Measurements from ENCODE around the gene BTBD9.

The BTBD9 gene

DNA sequence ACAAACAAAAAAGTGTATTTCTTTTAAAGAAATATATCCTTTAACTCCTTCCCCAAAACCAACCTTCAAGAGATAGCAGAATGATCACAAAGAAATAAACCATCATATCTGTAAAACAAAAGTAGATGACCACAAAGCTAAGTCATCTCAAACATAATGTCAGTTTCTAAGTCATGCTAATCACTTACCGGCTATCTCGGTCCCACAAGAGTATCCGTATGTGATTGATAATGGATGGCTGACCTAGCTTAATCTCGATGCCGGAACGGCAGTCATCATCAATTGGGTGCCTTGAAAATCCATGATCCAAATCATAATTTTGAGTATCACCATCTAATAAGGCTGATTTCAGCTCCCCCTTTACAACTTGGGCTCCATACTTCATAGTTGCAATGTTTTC lies 59.7 kb downstream of the BTBD9 start:
- DNase-seq (no peak), ATAC-seq (replicated peaks) (no peak)
- Mint-ChIP-seq H3K36me3 (ENCODE audit: insufficient read depth) (peaks cover 36% of the 10 kb centered on the region), H3K27me3 (no peaks in the 10 kb centered on the region), H3K4me3 (no peak overlapping the region), H3K4me1 (ENCODE audit: low read depth in 2 of 2) (peaks cover 0 to 11% of the 10 kb centered on the region in 2 donors), H3K9me3 (no peaks in the 10 kb centered on the region), H3K27ac (no peak overlapping the region)

DNA sequence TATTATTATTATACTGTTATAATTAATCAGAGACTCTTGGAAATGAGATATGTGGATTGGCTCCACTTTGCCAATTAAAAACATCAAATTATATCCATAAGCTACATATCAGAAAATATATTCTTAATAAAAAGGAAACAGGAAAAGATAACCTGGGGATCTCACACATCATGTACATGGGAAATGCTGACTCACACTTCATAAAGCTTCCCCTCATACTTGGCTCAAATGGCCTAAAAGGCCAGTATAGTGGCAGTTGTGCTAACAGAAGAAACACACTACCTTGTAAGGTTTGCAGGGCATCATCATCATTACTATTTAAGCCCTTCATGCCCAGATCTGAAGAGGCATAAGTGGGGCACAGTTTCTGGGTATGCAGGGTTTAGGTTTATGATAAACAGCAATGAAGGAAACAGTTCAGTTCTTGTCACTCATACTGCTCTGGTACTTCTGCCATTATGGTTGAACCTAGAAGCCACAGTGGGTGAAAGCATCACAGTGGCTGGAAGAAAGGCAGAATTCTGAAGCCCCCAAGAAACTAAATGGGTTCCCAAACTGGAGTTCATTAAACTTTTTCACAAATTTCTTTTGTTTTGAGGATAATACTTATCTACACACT lies 60.6 kb downstream of the BTBD9 start:
- ATAC-seq (replicated peaks) = no peak
- Mint-ChIP-seq H3K36me3 (ENCODE audit: insufficient read depth) (peaks cover 33% of the 10 kb centered on the region), H3K27ac (no peak overlapping the region), H3K9me3 (no peaks in the 10 kb centered on the region), H3K4me3 (no peak overlapping the region), H3K27me3 (no peaks in the 10 kb centered on the region), H3K4me1 (ENCODE audit: low read depth in 2 of 2) (peaks cover 0 to 11% of the 10 kb centered on the region in 2 donors)
- DNase-seq = no peak

DNA sequence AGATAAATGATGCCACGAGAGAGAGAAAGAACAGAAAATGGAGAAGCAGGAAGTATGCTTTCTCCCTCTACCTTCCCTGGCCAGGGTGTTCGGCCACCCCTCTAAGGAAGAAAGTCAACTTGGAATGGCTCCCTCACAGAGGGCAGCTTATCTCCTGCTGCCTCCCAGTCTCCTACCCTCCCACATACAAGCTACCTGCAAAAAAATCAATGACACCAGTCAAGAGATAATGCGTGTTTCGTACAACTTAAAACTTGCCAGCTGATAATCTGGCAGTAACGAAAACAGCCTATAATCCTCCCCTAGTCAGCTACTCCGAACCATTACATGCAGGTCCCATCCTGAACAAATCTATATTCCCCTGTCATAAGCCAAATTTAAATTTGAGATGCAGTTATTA lies 61.7 kb downstream of the BTBD9 start:
- Mint-ChIP-seq H3K27me3 (no peaks in the 10 kb centered on the region), H3K4me1 (ENCODE audit: low read depth in 2 of 2) (peaks cover 4 to 14% of the 10 kb centered on the region in 2 donors), H3K4me3 (no peak overlapping the region), H3K27ac (peak overlapping the region; percentile 16 to 35), H3K9me3 (no peaks in the 10 kb centered on the region), H3K36me3 (ENCODE audit: insufficient read depth) (peaks cover 25% of the 10 kb centered on the region)
- ATAC-seq (replicated peaks) (no peak), DNase-seq (no peak)

DNA sequence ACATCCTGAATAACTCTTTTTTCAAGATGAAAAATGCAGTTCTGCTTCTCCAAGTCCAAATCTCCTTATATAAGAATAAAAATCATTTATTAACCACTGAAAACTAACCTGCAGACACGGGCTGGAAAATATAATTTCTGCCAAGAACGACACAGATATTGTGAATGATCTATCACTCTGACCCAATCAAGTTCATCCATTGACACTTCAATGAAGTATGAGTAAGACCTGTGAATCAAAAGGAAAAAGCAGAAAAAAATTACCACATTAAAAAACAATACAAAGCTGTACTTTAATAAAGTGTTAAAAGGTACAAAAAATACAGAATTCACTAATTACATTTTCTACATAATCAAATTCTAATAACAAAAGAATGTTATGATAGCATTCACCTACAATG lies 62.2 kb downstream of the BTBD9 start:
- Mint-ChIP-seq H3K4me3 (no peak overlapping the region), H3K36me3 (ENCODE audit: insufficient read depth) (peaks cover 24% of the 10 kb centered on the region)
- no peak for DNase-seq

DNA sequence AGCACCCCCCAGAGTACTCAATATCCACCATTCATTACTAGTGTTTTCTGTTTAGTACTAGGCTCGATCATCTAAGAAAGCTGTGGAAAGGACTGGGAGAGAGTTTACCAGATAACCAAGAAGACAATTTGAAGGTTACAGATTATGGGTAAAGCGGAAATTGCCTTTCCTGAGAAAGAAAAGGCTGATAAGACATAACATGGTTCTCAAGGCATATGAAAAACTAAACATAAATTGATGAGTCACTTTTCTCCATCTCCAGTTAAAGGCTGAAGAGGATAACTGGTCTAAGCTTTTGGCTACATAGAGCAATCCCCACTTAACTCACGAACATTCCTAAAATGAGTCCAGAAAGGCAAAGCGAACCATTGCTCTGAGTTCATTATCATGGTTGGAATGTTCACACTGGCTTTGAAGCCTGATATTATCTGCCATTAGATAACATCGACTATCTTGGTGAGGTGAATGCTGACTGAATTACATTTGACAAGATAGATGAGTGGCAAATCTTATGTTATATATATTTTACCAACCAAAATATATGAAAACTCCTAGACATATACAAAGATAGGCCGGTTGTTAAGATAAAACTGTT lies 65.8 kb downstream of the BTBD9 start:
- Mint-ChIP-seq H3K27me3 (no peaks in the 10 kb centered on the region), H3K4me1 (ENCODE audit: low read depth in 2 of 2) (peaks cover 13 to 27% of the 10 kb centered on the region in 2 donors), H3K9me3 (no peaks in the 10 kb centered on the region), H3K27ac (peak overlapping the region in 1 of 2 donors; percentile 2), H3K36me3 (ENCODE audit: insufficient read depth) (peaks cover 19% of the 10 kb centered on the region), H3K4me3 (no peak overlapping the region)
- DNase-seq (no peak), ATAC-seq (replicated peaks) (no peak)

More for the DNA sequence above, 62.2 kb downstream of the BTBD9 start:
- peak overlapping the region in 1 of 2 donors; percentile 16 for H3K27ac Mint-ChIP-seq
- H3K27me3 Mint-ChIP-seq = no peaks in the 10 kb centered on the region
- no peak for ATAC-seq (replicated peaks)
- H3K9me3 Mint-ChIP-seq = no peaks in the 10 kb centered on the region
- peaks cover 4 to 16% of the 10 kb centered on the region in 2 donors for H3K4me1 Mint-ChIP-seq (ENCODE audit: low read depth in 2 of 2)

DNA sequence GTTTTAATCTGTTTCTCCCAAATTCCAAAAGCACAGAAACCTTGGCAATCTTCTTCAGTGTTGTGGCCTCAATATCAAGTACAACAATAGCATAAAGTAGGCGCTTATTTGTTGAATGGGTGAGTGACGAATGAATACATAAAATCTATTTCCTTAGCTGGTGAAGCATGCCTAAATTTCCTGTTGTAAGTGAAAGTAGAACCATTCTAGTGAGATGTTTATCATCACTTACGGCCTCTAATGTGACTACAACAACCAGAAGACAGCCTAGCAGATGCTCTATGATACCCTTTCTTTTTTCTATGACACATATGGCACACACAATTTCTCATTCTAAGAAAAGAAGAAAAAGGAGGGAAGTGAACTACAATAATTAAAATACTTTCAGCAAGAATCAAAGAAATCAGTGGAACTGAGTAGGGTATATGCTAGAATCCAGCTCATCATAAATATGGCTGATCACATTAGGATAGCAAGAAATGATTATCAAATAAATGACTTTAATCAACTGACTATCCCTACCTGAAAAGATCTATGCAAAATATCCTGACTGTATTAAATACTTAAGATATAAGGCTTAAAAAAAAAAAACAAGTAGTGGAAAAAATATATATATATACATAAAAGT lies 67.4 kb downstream of the BTBD9 start:
- DNase-seq = no peak
- ATAC-seq (replicated peaks) = peak; percentile 93
- Mint-ChIP-seq H3K4me1 (ENCODE audit: low read depth in 2 of 2) (peaks cover 13 to 19% of the 10 kb centered on the region in 2 donors), H3K9me3 (no peaks in the 10 kb centered on the region), H3K27me3 (no peaks in the 10 kb centered on the region), H3K4me3 (peak overlapping the region; percentile 47 to 56), H3K27ac (peak overlapping the region; percentile 80 to 94), H3K36me3 (ENCODE audit: insufficient read depth) (peaks cover 11% of the 10 kb centered on the region)

DNA sequence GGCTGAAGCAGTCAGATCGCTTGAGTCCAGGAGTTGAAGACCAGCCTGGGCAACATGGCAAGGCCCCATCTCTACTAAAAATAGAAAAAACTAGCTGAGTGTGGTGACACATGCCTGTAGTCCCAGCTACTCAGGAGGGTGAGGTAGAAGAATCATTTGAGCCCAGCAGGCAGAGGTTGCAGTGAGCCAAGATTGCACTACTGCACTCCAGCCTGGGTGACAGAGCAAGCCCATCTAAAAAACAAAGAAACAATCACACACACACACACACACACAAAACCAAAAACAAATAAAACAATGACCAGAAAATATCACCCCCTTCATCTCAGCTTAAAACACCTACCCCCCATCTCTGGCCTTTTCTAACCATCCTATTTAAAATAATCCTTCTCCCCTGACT lies 68.0 kb downstream of the BTBD9 start:
- ATAC-seq (replicated peaks) (peak; percentile 28), DNase-seq (no peak)
- Mint-ChIP-seq H3K4me3 (peak overlapping the region; percentile 47 to 56), H3K4me1 (ENCODE audit: low read depth in 2 of 2) (peaks cover 13 to 19% of the 10 kb centered on the region in 2 donors), H3K27ac (peak overlapping the region; percentile 80 to 94), H3K36me3 (ENCODE audit: insufficient read depth) (peaks cover 11% of the 10 kb centered on the region), H3K27me3 (no peaks in the 10 kb centered on the region), H3K9me3 (no peaks in the 10 kb centered on the region)

DNA sequence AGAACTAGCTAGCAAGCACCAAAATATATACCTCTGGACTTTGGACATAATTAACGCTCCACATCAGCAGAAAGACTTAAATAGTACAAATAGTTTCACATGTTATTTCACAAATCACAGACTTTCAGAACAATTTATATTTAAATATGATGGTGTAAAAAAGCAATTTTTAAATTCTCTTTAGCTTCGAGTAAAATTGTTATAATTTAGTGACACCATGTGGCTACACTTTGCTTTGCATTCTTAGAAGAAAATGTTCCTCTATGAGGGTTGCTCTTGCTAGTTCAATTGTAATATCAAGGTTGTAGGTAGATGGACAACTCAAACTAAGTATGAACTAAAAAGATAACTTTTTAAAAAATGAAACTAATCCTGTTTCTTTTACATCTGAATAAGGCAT lies 69.0 kb downstream of the BTBD9 start:
- Mint-ChIP-seq H3K4me1 (ENCODE audit: low read depth in 2 of 2) (peaks cover 13 to 19% of the 10 kb centered on the region in 2 donors), H3K27me3 (no peaks in the 10 kb centered on the region), H3K36me3 (ENCODE audit: insufficient read depth) (peaks cover 3% of the 10 kb centered on the region), H3K9me3 (no peaks in the 10 kb centered on the region), H3K4me3 (no peak overlapping the region), H3K27ac (peak overlapping the region in 1 of 2 donors; percentile 94)
- DNase-seq = no peak
- ATAC-seq (replicated peaks) = no peak

DNA sequence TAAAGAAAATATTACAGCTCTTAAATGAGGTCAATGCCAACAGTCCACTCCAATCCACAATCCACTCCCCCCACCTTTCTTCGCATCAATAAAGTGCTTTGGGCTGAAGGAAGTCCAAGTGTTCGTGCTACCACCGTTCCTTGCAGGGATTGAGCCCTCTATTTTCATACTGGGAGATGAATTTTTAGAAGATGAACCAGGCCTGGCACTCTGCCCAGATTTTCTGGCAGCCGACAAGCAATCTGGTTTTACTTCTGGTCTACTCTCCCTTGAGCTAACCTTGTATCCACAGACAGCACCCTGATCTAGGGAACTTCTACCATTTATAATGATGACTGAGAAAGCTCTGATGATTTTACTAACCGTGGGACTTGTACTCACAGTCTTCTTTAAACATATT lies 72.3 kb downstream of the BTBD9 start:
- H3K4me1 Mint-ChIP-seq (ENCODE audit: low read depth in 2 of 2) = peaks cover 8 to 18% of the 10 kb centered on the region in 2 donors
- no peak overlapping the region for H3K4me3 Mint-ChIP-seq
- H3K9me3 Mint-ChIP-seq = no peaks in the 10 kb centered on the region
- H3K36me3 Mint-ChIP-seq (ENCODE audit: insufficient read depth) = peaks cover 8% of the 10 kb centered on the region
- no peak overlapping the region for H3K27ac Mint-ChIP-seq
- ATAC-seq (replicated peaks) (no peak), DNase-seq (no peak)
- H3K27me3 Mint-ChIP-seq = no peaks in the 10 kb centered on the region

DNA sequence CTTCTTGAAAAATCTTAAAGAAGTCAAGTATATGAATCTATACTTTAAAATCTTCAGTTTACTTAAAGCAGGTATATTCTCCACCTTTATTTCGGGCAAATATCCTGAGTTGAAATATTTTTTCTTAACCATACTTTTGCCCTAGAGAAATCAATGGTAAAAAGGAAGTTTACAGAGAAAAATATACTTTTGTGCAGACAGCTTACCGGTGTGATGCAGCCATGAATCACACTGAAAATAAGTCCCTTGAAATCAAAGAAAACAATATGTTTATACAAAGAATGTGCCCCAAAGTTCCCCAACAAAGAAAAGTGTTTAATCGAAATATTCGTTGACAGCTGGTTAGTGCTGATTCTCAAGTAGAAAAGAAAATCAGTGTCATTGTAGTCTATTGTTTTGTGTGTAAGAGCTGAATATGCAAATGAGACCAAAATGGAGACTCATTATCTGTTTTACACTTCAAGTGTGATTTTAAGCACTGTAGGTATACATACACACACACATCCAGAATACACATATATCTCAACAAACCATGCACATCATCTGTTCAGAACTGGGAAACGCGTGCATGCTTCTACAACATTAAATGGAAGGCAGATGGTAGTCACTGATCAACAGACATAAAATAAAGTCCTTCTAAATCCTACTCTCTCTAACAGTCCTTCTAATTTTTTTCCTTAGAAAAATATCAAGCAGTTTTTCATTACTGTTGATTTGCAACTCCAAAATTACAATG lies 73.3 kb downstream of the BTBD9 start:
- no peaks in the 10 kb centered on the region for H3K27me3 Mint-ChIP-seq
- no peak overlapping the region for H3K27ac Mint-ChIP-seq
- no peak overlapping the region for H3K4me3 Mint-ChIP-seq
- H3K36me3 Mint-ChIP-seq (ENCODE audit: insufficient read depth) = peaks cover 8% of the 10 kb centered on the region
- DNase-seq (no peak), ATAC-seq (replicated peaks) (no peak)
- H3K9me3 Mint-ChIP-seq = no peaks in the 10 kb centered on the region
- peaks cover 0 to 10% of the 10 kb centered on the region in 2 donors for H3K4me1 Mint-ChIP-seq (ENCODE audit: low read depth in 2 of 2)

DNA sequence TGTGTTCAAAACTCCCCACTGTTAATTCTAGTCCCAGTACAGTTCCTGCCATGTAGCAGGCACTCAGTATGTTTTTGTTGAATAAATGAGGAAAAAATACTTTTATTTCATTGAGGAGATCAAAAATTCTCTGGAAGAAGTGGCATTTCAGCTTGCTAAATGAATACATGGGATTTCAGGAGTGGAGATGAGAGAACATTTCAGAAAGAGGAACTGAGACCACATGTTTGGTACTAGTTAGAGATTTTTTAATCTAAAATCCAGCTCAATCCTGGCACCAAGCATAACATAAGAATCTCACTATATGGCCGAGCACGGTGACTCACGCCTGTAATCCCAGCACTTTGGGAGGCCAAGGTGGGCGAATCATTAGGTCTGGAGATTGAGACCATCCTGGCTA lies 75.4 kb downstream of the BTBD9 start:
- Mint-ChIP-seq H3K9me3 (no peaks in the 10 kb centered on the region), H3K27me3 (no peaks in the 10 kb centered on the region), H3K27ac (no peak overlapping the region), H3K4me3 (no peak overlapping the region), H3K4me1 (ENCODE audit: low read depth in 2 of 2) (peaks cover 0 to 13% of the 10 kb centered on the region in 2 donors), H3K36me3 (ENCODE audit: insufficient read depth) (peaks cover 8% of the 10 kb centered on the region)
- no peak for DNase-seq
- no peak for ATAC-seq (replicated peaks)

DNA sequence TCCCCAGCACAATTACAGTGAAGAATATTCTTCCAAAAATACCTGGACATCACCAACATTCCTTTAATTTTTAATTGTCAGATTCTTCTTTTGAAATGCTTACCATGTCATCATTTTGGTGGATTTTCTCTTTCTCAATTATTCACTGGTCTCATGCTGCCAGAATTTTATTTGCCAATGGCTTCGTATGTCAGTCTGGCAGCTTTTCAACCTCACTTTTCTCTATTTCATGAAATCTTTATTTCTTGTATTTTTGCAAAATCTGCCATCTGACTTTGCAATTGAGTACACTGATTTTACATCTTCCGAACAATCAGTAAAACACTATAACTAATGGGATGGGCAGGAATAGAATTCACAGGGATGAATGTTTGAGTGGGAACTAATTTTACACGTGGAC lies 84.1 kb downstream of the BTBD9 start:
- ATAC-seq (replicated peaks) (no peak), DNase-seq (no peak)
- no peak overlapping the region for H3K27ac Mint-ChIP-seq
- H3K27me3 Mint-ChIP-seq = no peaks in the 10 kb centered on the region
- peaks cover 3% of the 10 kb centered on the region for H3K36me3 Mint-ChIP-seq (ENCODE audit: insufficient read depth)
- H3K9me3 Mint-ChIP-seq = no peaks in the 10 kb centered on the region
- no peak overlapping the region for H3K4me3 Mint-ChIP-seq
- peaks cover 0 to 24% of the 10 kb centered on the region in 2 donors for H3K4me1 Mint-ChIP-seq (ENCODE audit: low read depth in 2 of 2)

DNA sequence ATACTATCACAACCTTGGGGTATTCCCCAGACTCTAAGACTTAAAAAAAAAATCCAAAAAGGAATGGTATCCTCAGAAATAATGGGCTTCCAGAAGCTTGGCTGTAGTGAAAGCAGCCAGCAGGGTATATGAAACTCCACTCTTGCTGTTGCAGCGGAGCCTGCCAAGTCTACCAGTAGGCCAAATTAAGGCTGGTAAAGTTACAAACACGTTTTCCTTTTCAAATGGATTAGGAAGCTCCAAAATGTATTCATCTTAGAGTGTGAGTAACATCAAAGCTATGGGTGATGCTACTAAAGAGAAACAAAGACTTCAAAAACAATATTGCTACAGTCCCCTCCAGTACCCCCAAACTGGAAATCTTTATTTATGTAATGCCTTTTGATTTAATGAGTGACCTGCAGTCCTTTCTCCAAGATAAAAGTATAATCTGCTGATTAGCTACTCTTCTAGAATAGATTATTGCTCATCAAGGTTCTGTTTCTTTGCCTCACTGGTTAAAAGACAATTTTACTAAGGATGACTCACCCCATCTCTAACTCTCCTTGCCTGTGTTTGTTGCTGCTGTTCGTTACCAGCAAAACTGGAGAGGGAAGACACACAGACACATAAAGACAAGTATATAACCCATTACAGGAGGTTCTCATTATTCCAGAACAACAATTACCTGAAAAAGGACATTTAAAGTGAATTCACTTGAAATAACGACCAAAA lies 84.9 kb downstream of the BTBD9 start:
- no peaks in the 10 kb centered on the region for H3K9me3 Mint-ChIP-seq
- peaks cover 3% of the 10 kb centered on the region for H3K36me3 Mint-ChIP-seq (ENCODE audit: insufficient read depth)
- no peak for DNase-seq
- H3K27ac Mint-ChIP-seq = no peak overlapping the region
- peaks cover 0 to 21% of the 10 kb centered on the region in 2 donors for H3K4me1 Mint-ChIP-seq (ENCODE audit: low read depth in 2 of 2)
- H3K27me3 Mint-ChIP-seq = no peaks in the 10 kb centered on the region
- ATAC-seq (replicated peaks) = no peak
- H3K4me3 Mint-ChIP-seq = no peak overlapping the region
